HepG2 (cell line): ENCODE data around the gene CBY1. TPM values are rescaled to one million over a fixed set of nuclear protein-coding genes. Genes with fewer than 3 reads are reported as not detected.

ENCODE experiments used
- ETV5 ChIP-seq: IDR thresholded peaks from 2 replicates; pipeline ENCODE4 v1.6.1; 2018; ENCODE audit warnings: missing biosample characterization, missing genetic modification reagents, inconsistent platforms, borderline replicate concordance
- FOXC1 ChIP-seq: sonication (generic); formaldehyde crosslinking; IDR thresholded peaks from 2 replicates; pipeline ENCODE4 v1.8.0; 2022; ENCODE audit warnings: mild to moderate bottlenecking, missing genetic modification reagents, borderline replicate concordance
- GFI1 ChIP-seq: sonication (generic); formaldehyde crosslinking; IDR thresholded peaks from 2 replicates; pipeline ENCODE4 v1.5.0; 2020; ENCODE audit warnings: missing genetic modification reagents, mild to moderate bottlenecking, borderline replicate concordance
- HNRNPH1 ChIP-seq: fragments of 200-400 bp; formaldehyde crosslinking; optimal IDR thresholded peaks from 2 replicates; pipeline ENCODE3; 2017; ENCODE audit warnings: mild to moderate bottlenecking, low read depth, low read length
- KAT8 ChIP-seq: IDR thresholded peaks from 2 replicates; pipeline ENCODE4 v1.6.1; 2016; ENCODE audit warnings: missing genetic modification reagents, missing compliant biosample characterization
- MAFG ChIP-seq: sonication (generic); formaldehyde crosslinking; IDR thresholded peaks from 2 replicates; pipeline ENCODE4 v1.5.1; 2020; ENCODE audit warnings: mild to moderate bottlenecking, missing genetic modification reagents
- PAF1 ChIP-seq: IDR thresholded peaks from 2 replicates; pipeline ENCODE4 v1.6.1; 2016; ENCODE audit warnings: missing genetic modification reagents, missing compliant biosample characterization
- PAWR ChIP-seq: sonication (generic); formaldehyde crosslinking; IDR thresholded peaks from 2 replicates; pipeline ENCODE4 v1.4.0; 2020; ENCODE audit warnings: missing genetic modification reagents, mild to moderate bottlenecking, borderline replicate concordance
- PHF8 ChIP-seq: sonication (generic); formaldehyde crosslinking; IDR thresholded peaks from 2 replicates; pipeline ENCODE4 v1.5.0; 2020; ENCODE audit warnings: missing genetic modification reagents
- SMARCE1 ChIP-seq: fragments of 450-650 bp; IDR thresholded peaks from 2 replicates; pipeline ENCODE4 v1.6.1; 2017; ENCODE audit warnings: borderline replicate concordance
- SOX5 ChIP-seq: IDR thresholded peaks from 2 replicates; pipeline ENCODE4 v1.6.1; 2016; ENCODE audit warnings: borderline replicate concordance
- SPEN ChIP-seq: sonication (generic); formaldehyde crosslinking; IDR thresholded peaks from 2 replicates; pipeline ENCODE4 v1.5.1; 2020; ENCODE audit warnings: low read depth, mild to moderate bottlenecking, missing genetic modification reagents
- ZFP1 ChIP-seq: IDR thresholded peaks from 2 replicates; pipeline ENCODE4 v1.6.1; 2016
- ZNF251 ChIP-seq: sonication (generic); formaldehyde crosslinking; IDR thresholded peaks from 2 replicates; pipeline ENCODE4 v1.9.0; 2021; ENCODE audit warnings: mild to moderate bottlenecking, missing genetic modification reagents
- ZNF350 ChIP-seq: sonication (generic); formaldehyde crosslinking; IDR thresholded peaks from 2 replicates; pipeline ENCODE4 v1.4.0; 2020; ENCODE audit warnings: mild to moderate bottlenecking, low read depth, missing genetic modification reagents, borderline replicate concordance
- ZNF432 ChIP-seq: sonication (generic); formaldehyde crosslinking; IDR thresholded peaks from 2 replicates; pipeline ENCODE4 v1.5.0; 2020; ENCODE audit warnings: missing genetic modification reagents, mild to moderate bottlenecking, borderline replicate concordance
- ZNF543 ChIP-seq: sonication (generic); formaldehyde crosslinking; IDR thresholded peaks from 2 replicates; pipeline ENCODE4 v1.4.0; 2020; ENCODE audit warnings: mild to moderate bottlenecking, missing genetic modification reagents
- ZNF75D ChIP-seq: sonication (generic); formaldehyde crosslinking; IDR thresholded peaks from 2 replicates; pipeline ENCODE4 v1.8.1; 2023; ENCODE audit warnings: missing genetic modification reagents, mild to moderate bottlenecking, borderline replicate concordance
- ZNF792 ChIP-seq: IDR thresholded peaks from 2 replicates; pipeline ENCODE4 v1.6.1; 2016
- ZNF883 ChIP-seq: sonication (generic); formaldehyde crosslinking; IDR thresholded peaks from 2 replicates; pipeline ENCODE4 v1.5.1; 2020; ENCODE audit warnings: mild to moderate bottlenecking, missing genetic modification reagents; ENCODE audit errors: not compliant biosample characterization
- polyA plus RNA-seq, 8 experiments: library from polyadenylated mRNA; depleted of rRNA in 3 of 8; stranded (reverse) in 7 of 8; unstranded in 1 of 8; fragments of >200 nt; fragmentation: Illumina TruSeq in 4 of 8; extraction: Trizol in 4 of 8; gene quantifications; 2 replicates each; pipeline versions ENCODE4 v1.2.1 to v1.2.3, GENCODE V29; 2011 to 2016; ENCODE audit warnings: low read depth in 4 of 8, missing spikeins in 1 of 8, mixed read lengths in 1 of 8; ENCODE audit not compliant: insufficient read depth in 1 of 8
- total RNA-seq, 5 experiments: library from RNA; depleted of rRNA; stranded (reverse); fragments of >200 nt; fragmentation: Illumina TruSeq; extraction: Trizol; gene quantifications; 2 replicates each; pipeline ENCODE4 v1.2.3, GENCODE V29; 2016; ENCODE audit warnings: low read depth in 1 of 5
- TF ChIP-seq, protein P1 (sequence below): sonication (generic); formaldehyde crosslinking; IDR thresholded peaks from 2 replicates; pipeline ENCODE4 v1.5.1; 2020; ENCODE audit warnings: mild to moderate bottlenecking, missing genetic modification reagents, borderline replicate concordance
- TF ChIP-seq, protein P2 (sequence below): sonication (generic); formaldehyde crosslinking; IDR thresholded peaks from 2 replicates; pipeline ENCODE4 v1.5.1; 2020; ENCODE audit warnings: missing genetic modification reagents, mild to moderate bottlenecking, borderline replicate concordance

CBY1 gene
- total and polyA plus RNA-seq, 2 of the 13 experiments (the other 11 are each of a cell fraction or from before 2014, with no cell fraction given): 19.7 to 20.3 TPM

DNA sequence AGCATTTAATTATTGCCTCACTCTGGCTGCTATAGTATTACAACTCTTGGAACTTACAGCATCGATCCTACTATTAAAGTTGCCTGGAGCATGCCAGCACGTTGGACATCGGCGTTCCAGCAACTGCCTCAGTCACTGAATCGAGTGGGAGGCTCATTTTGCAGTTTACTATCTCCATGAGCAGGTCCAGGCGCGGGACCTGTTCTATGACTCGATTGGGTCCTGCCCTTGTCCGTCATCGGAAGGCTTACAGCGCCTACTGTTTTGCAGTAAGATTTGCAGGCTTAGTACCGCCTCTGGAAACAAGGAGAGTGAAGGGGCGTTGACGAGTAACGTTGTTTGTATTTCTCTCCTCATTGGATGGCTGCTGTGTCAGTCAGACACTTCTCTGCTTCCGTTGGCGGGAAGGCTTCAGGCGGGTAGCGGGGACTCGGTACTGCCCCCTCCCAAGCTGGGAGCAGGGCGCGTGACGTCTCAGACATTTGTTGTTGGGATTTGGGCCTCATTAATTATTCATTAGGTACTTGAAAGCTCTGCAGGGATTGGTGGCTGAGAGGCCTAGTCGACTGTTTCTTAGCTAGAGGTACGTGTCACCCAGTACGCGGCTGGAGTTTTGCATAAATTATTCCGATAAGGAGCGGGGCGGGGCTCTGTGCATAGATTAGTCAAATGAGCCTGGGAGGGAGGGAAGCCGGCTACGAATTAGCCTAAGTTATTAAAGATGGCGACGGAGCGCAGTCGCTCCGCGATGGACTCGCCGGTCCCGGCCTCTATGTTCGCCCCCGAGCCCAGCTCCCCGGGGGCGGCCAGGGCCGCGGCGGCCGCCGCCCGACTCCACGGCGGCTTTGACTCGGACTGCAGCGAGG lies 49.0 kb downstream of the CBY1 start, which contains the start of gene GTPBP1 (continued):
- no peak for TF ChIP-seq ZNF432 (CRISPR knock-in tag)
- peak; percentile 97 for TF ChIP-seq ZNF792
- TF ChIP-seq SOX5 (CRISPR knock-in tag): no peak
- no peak for TF ChIP-seq ZNF543 (CRISPR knock-in tag)
- no peak for TF ChIP-seq ZNF251 (CRISPR knock-in tag)
- no peak for TF ChIP-seq PAF1 (CRISPR knock-in tag)
- TF ChIP-seq SMARCE1: no peak
- no peak for TF ChIP-seq ZFP1 (CRISPR knock-in tag)
- no peak for TF ChIP-seq MAFG (CRISPR knock-in tag)
- peak; percentile 70; the same call in 1 of the 2 replicates for TF ChIP-seq SPEN (CRISPR knock-in tag)
- no peak for TF ChIP-seq ETV5 (CRISPR knock-in tag)
- TF ChIP-seq KAT8 (CRISPR knock-in tag): peak; percentile 32; the same call in 1 of the 2 replicates
- TF ChIP-seq FOXC1: no peak
- TF ChIP-seq, protein P1, sequence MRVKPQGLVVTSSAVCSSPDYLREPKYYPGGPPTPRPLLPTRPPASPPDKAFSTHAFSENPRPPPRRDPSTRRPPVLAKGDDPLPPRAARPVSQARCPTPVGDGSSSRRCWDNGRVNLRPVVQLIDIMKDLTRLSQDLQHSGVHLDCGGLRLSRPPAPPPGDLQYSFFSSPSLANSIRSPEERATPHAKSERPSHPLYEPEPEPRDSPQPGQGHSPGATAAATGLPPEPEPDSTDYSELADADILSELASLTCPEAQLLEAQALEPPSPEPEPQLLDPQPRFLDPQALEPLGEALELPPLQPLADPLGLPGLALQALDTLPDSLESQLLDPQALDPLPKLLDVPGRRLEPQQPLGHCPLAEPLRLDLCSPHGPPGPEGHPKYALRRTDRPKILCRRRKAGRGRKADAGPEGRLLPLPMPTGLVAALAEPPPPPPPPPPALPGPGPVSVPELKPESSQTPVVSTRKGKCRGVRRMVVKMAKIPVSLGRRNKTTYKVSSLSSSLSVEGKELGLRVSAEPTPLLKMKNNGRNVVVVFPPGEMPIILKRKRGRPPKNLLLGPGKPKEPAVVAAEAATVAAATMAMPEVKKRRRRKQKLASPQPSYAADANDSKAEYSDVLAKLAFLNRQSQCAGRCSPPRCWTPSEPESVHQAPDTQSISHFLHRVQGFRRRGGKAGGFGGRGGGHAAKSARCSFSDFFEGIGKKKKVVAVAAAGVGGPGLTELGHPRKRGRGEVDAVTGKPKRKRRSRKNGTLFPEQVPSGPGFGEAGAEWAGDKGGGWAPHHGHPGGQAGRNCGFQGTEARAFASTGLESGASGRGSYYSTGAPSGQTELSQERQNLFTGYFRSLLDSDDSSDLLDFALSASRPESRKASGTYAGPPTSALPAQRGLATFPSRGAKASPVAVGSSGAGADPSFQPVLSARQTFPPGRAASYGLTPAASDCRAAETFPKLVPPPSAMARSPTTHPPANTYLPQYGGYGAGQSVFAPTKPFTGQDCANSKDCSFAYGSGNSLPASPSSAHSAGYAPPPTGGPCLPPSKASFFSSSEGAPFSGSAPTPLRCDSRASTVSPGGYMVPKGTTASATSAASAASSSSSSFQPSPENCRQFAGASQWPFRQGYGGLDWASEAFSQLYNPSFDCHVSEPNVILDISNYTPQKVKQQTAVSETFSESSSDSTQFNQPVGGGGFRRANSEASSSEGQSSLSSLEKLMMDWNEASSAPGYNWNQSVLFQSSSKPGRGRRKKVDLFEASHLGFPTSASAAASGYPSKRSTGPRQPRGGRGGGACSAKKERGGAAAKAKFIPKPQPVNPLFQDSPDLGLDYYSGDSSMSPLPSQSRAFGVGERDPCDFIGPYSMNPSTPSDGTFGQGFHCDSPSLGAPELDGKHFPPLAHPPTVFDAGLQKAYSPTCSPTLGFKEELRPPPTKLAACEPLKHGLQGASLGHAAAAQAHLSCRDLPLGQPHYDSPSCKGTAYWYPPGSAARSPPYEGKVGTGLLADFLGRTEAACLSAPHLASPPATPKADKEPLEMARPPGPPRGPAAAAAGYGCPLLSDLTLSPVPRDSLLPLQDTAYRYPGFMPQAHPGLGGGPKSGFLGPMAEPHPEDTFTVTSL (CRISPR knock-in tag): no peak
- peak; percentile 70 for TF ChIP-seq PHF8 (CRISPR knock-in tag)
- no peak for TF ChIP-seq HNRNPH1
- no peak for TF ChIP-seq PAWR (CRISPR knock-in tag)
- TF ChIP-seq, protein P2, sequence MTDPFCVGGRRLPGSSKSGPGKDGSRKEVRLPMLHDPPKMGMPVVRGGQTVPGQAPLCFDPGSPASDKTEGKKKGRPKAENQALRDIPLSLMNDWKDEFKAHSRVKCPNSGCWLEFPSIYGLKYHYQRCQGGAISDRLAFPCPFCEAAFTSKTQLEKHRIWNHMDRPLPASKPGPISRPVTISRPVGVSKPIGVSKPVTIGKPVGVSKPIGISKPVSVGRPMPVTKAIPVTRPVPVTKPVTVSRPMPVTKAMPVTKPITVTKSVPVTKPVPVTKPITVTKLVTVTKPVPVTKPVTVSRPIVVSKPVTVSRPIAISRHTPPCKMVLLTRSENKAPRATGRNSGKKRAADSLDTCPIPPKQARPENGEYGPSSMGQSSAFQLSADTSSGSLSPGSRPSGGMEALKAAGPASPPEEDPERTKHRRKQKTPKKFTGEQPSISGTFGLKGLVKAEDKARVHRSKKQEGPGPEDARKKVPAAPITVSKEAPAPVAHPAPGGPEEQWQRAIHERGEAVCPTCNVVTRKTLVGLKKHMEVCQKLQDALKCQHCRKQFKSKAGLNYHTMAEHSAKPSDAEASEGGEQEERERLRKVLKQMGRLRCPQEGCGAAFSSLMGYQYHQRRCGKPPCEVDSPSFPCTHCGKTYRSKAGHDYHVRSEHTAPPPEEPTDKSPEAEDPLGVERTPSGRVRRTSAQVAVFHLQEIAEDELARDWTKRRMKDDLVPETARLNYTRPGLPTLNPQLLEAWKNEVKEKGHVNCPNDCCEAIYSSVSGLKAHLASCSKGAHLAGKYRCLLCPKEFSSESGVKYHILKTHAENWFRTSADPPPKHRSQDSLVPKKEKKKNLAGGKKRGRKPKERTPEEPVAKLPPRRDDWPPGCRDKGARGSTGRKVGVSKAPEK (CRISPR knock-in tag): no peak
- peak; percentile 23; the same call in 1 of the 2 replicates for TF ChIP-seq GFI1
- TF ChIP-seq ZNF350: peak; percentile 52; the same call in 1 of the 2 replicates
- no peak for TF ChIP-seq ZNF75D (CRISPR knock-in tag)
- TF ChIP-seq ZNF883: no peak
